Thyroid gland (tissue), 4 donors: ENCODE results near the gene TEAD3.

ENCODE experiments used
- CTCF ChIP-seq, 6 experiments: fragments of 200-600 bp in 3 of 6; fragments of 450-650 bp in 3 of 6; sonication (generic) in 3 of 6; IDR thresholded peaks; one replicate each; pipeline ENCODE4 v1.5.1; 2016 to 2019; ENCODE audit warnings: antibody characterized with exemption in 6 of 6, mild to moderate bottlenecking in 2 of 6, inconsistent platforms in 1 of 6, moderate library complexity in 1 of 6
- POLR2A ChIP-seq, 2 donors: fragments of 450-650 bp; IDR thresholded peaks; one replicate each; pipeline ENCODE4 v1.6.1; 2017; ENCODE audit warnings: antibody characterized with exemption in 2 of 2, mild to moderate bottlenecking in 2 of 2, moderate library complexity in 1 of 2

- TF ChIP-seq CTCF (IDR thresholded peaks at IDR 0.05): no peak
- no peak for TF ChIP-seq POLR2A (IDR thresholded peaks at IDR 0.05)
These were observed 25.3 kb upstream of the TEAD3 start for GRCh38 chr6:35522151-35522550.
